GM23248 (cell line): Measurements from ENCODE around the gene OBP2A. TPM values are rescaled to one million over a fixed set of nuclear protein-coding genes. Genes with fewer than 3 reads are reported as not detected.

Source experiments
- DNase-seq: peaks from one replicate; pipeline ENCODE4 v3.0.0-alpha.2; 2015
- H2AFZ ChIP-seq: fragments of 200-600 bp; sonication (generic); 2 replicates; pipeline ENCODE4 v1.6.1; 2016; ENCODE audit warnings: antibody characterized with exemption
- H3F3A ChIP-seq: fragments of 200-600 bp; sonication (generic); 2 replicates; pipeline ENCODE4 v1.6.1; 2016; ENCODE audit warnings: mild to moderate bottlenecking, antibody characterized with exemption, mixed run types; ENCODE audit not compliant: insufficient read depth
- H3K27ac ChIP-seq: fragments of 200-600 bp; sonication (generic); 2 replicates; pipeline ENCODE4 v1.5.1; 2016; ENCODE audit warnings: mild to moderate bottlenecking
- H3K27me3 ChIP-seq: fragments of 200-600 bp; sonication (generic); replicated peaks from 2 replicates; pipeline ENCODE4 v1.6.1; 2016; ENCODE audit warnings: mild to moderate bottlenecking; ENCODE audit not compliant: insufficient read depth
- H3K36me3 ChIP-seq: fragments of 200-600 bp; sonication (generic); 2 replicates; pipeline ENCODE4 v1.6.1; 2016; ENCODE audit warnings: low read depth, mild to moderate bottlenecking
- H3K4me1 ChIP-seq: fragments of 200-600 bp; sonication (generic); 2 replicates; pipeline ENCODE4 v1.6.1; 2016; ENCODE audit warnings: mild to moderate bottlenecking; ENCODE audit not compliant: insufficient read depth
- H3K4me2 ChIP-seq: fragments of 200-600 bp; sonication (generic); one replicate; pipeline ENCODE4 v1.6.1; 2016; ENCODE audit warnings: mild to moderate bottlenecking; ENCODE audit not compliant: unreplicated experiment
- H3K4me3 ChIP-seq: fragments of 200-600 bp; sonication (generic); 2 replicates; pipeline ENCODE4 v1.5.1; 2016; ENCODE audit warnings: mild to moderate bottlenecking
- H3K79me2 ChIP-seq: fragments of 200-600 bp; sonication (generic); 2 replicates; pipeline ENCODE4 v1.6.1; 2016; ENCODE audit warnings: mild to moderate bottlenecking; ENCODE audit not compliant: insufficient read depth
- H3K9ac ChIP-seq: fragments of 200-600 bp; sonication (generic); 2 replicates; pipeline ENCODE4 v1.6.1; 2016; ENCODE audit warnings: mild to moderate bottlenecking
- H3K9me2 ChIP-seq: fragments of 200-600 bp; sonication (generic); 2 replicates; pipeline ENCODE4 v1.6.1; 2016; ENCODE audit warnings: mixed run types, mild to moderate bottlenecking, moderate library complexity; ENCODE audit not compliant: insufficient read depth
- H3K9me3 ChIP-seq: fragments of 200-600 bp; sonication (generic); one replicate; pipeline ENCODE4 v1.6.1; 2017; ENCODE audit warnings: low read depth
- H4K20me1 ChIP-seq: fragments of 200-600 bp; sonication (generic); 2 replicates; pipeline ENCODE4 v1.6.0; 2016; ENCODE audit not compliant: insufficient read depth
- EZH2 ChIP-seq: fragments of 200-600 bp; sonication (generic); IDR thresholded peaks from 2 replicates; pipeline ENCODE4 v1.6.1; 2018; ENCODE audit warnings: antibody characterized with exemption, mild to moderate bottlenecking; ENCODE audit not compliant: insufficient read depth, poor library complexity, severe bottlenecking
- EZH2phosphoT487 ChIP-seq: fragments of 200-600 bp; sonication (generic); IDR thresholded peaks from 2 replicates; pipeline ENCODE4 v1.6.1; 2018; ENCODE audit warnings: antibody characterized with exemption, moderate library complexity, mild to moderate bottlenecking, low read depth; ENCODE audit not compliant: insufficient read depth
- WGBS, 2 experiments: methylation state at CpG; one replicate each; pipeline ENCODE4 v1.1.6; 2015 to 2017; ENCODE audit warnings: low lambda C conversion rate in 2 of 2, low coverage in 1 of 2; ENCODE audit errors: missing lambda C conversion rate in 2 of 2; 5-methylcytosine and 5-hydroxymethylcytosine counted together
- in situ Hi-C: fragments of 300-500 bp; cut with MboI; formaldehyde crosslinking; loops from 2 replicates; pipeline ENCODE4 v1.15.0; 2020
- polyA plus RNA-seq: library from polyadenylated mRNA; unstranded; fragments of >200 nt; fragmentation: Nextera tagmentation; extraction: Ambion mirVana; gene quantifications from 2 replicates; pipeline ENCODE4 v1.2.1, GENCODE V29; 2016
- total RNA-seq: library from RNA; depleted of rRNA; stranded (reverse); fragments of >200 nt; shearing (Covaris generic); gene quantifications from 2 replicates; pipeline ENCODE4 v1.2.3, GENCODE V29; 2014; rRNA removed

OBP2A gene
- total and polyA plus RNA-seq, 2 experiments from 2014 or later = not detected

GRCh38 chr9:135592625-135593024, 46.7 kb downstream of the OBP2A start:
- no peaks in the 10 kb centered on the region for H3K79me2 ChIP-seq
- H3K36me3 ChIP-seq = no peaks in the 10 kb centered on the region
- H3K4me2 ChIP-seq = no peak overlapping the region
- H3K9ac ChIP-seq = no peak overlapping the region
- H3K9me3 ChIP-seq = no peaks in the 10 kb centered on the region
- no peak for TF ChIP-seq EZH2
- no peak for TF ChIP-seq EZH2phosphoT487
- no peak overlapping the region for H3K27ac ChIP-seq
- no peaks in the 10 kb centered on the region for H3F3A ChIP-seq
- H3K9me2 ChIP-seq = no peaks in the 10 kb centered on the region
- in situ Hi-C loops = no loop called here
- H3K4me1 ChIP-seq = no peaks in the 10 kb centered on the region
- no peaks in the 10 kb centered on the region for H4K20me1 ChIP-seq
- H2AFZ ChIP-seq = no peak overlapping the region
- whole genome bisulfite sequencing, 2 experiments = 52 to 62% methylated on average over 7 to 13 of the region's 13 CpGs
- no peak overlapping the region for H3K4me3 ChIP-seq
- peaks cover 21% of the 10 kb centered on the region for H3K27me3 ChIP-seq
- no peak for DNase-seq

- Histone ChIP-seq H3K9me2 (no peaks in the 10 kb centered on the region), H4K20me1 (no peaks in the 10 kb centered on the region), H2AFZ (no peak overlapping the region), H3K4me1 (no peaks in the 10 kb centered on the region), H3K36me3 (no peaks in the 10 kb centered on the region), H3K9ac (no peak overlapping the region), H3K27me3 (peaks cover 30% of the 10 kb centered on the region), H3K9me3 (no peaks in the 10 kb centered on the region), H3K27ac (no peak overlapping the region), H3K4me2 (no peak overlapping the region), H3K79me2 (no peaks in the 10 kb centered on the region), H3K4me3 (no peak overlapping the region), H3F3A (no peaks in the 10 kb centered on the region)
- 22 to 36% methylated on average over 2 of the region's 2 CpGs for WGBS, 2 experiments
- in situ Hi-C loops = no loop called here
- DNase-seq = no peak
- TF ChIP-seq EZH2phosphoT487 (no peak), EZH2 (no peak)
Observed at GRCh38 chr9:135596211-135596610, 50.3 kb downstream of the OBP2A start.

Other genes starting within 250 kb of the OBP2A start
- 13.4 and 19.2 TPM in 2 replicates for gene PPP1R26, start 66.3 kb upstream of the OBP2A start, total RNA-seq
- gene PPP1R26, start 66.3 kb upstream of the OBP2A start, polyA plus RNA-seq = 2.2 and 3.4 TPM in 2 replicates
- gene MRPS2, start 45.4 kb upstream of the OBP2A start, total RNA-seq = 32.2 and 45.3 TPM in 2 replicates
- gene MRPS2, start 45.4 kb upstream of the OBP2A start, polyA plus RNA-seq = 51.7 and 55.3 TPM in 2 replicates
- not detected in 2 replicates for gene LCN1, start 24.7 kb upstream of the OBP2A start, total RNA-seq
- not detected in 2 replicates for gene LCN1, start 24.7 kb upstream of the OBP2A start, polyA plus RNA-seq
- gene PAEP, start 15.6 kb downstream of the OBP2A start, total RNA-seq = not detected in 2 replicates
- not detected in 2 replicates for gene PAEP, start 15.6 kb downstream of the OBP2A start, polyA plus RNA-seq
- gene GLT6D1, start 93.4 kb downstream of the OBP2A start, total RNA-seq = not detected in 2 replicates
- not detected in 2 replicates for gene GLT6D1, start 93.4 kb downstream of the OBP2A start, polyA plus RNA-seq
- not detected in 2 replicates for gene LCN9, start 117.2 kb downstream of the OBP2A start, total RNA-seq
- gene LCN9, start 117.2 kb downstream of the OBP2A start, polyA plus RNA-seq = not detected in 2 replicates
- not detected in 2 replicates for gene SOHLH1, start 153.4 kb downstream of the OBP2A start, total RNA-seq
- not detected in 2 replicates for gene SOHLH1, start 153.4 kb downstream of the OBP2A start, polyA plus RNA-seq
- gene KCNT1, start 156.1 kb downstream of the OBP2A start, total RNA-seq = not detected in 2 replicates
- not detected in 2 replicates for gene KCNT1, start 156.1 kb downstream of the OBP2A start, polyA plus RNA-seq